ENCODE data around the gene NEK1. TPM values are rescaled to one million over a fixed set of nuclear protein-coding genes. Genes with fewer than 3 reads are reported as not detected.
"Not testable (repeated sequence)": the region's sequence is repeated elsewhere in the genome, so short reads cannot be mapped to it uniquely, and the experiment has no call there.

Gene NEK1
- polyA plus RNA-seq, 1 of the 3 experiments (the other 2 are of a cell fraction): 2.0 TPM

- CTCF ChIA-PET; H2AFZ ChIP-seq (ENCODE audit: low read depth); H3K9me2 ChIP-seq; H3K27ac ChIP-seq (ENCODE audit: low read depth in 2 of 2, low read length in 1 of 2); H3K4me1 ChIP-seq (ENCODE audit: control insufficient read depth in 1 of 2, insufficient read depth in 2 of 2, low read depth in 1 of 2, low read length in 1 of 2); DNase-seq; POLR2A ChIA-PET; H3K4me2 ChIP-seq; H3K9me3 ChIP-seq; H3K27me3 ChIP-seq (ENCODE audit: insufficient read depth); H3K79me2 ChIP-seq (ENCODE audit: insufficient read depth); H3K4me3 ChIP-seq (ENCODE audit: low read depth in 2 of 2, low read length in 1 of 2); H3K9ac ChIP-seq; H4K20me1 ChIP-seq (ENCODE audit: insufficient read depth): not testable (repeated sequence)
- peaks cover 11 to 14% of the 10 kb centered on the region in 2 experiments for H3K36me3 ChIP-seq (replicated peaks in 1 of 2; ENCODE audit: control insufficient read depth in 1 of 2, insufficient read depth in 2 of 2, low read length in 1 of 2)
- 97% methylated on average over 3 of the region's 3 CpGs for WGBS (ENCODE audit: low lambda C conversion rate)
- peaks cover 27% of the 10 kb centered on the region for H3F3A ChIP-seq (replicated peaks; ENCODE audit: insufficient read depth)
These were observed 43.2 kb downstream of the NEK1 start for GRCh38 chr4:169569188-169569587.

GRCh38 chr4:169567916-169568315 lies 44.5 kb downstream of the NEK1 start:
- H3K4me2 ChIP-seq: no peak overlapping the region
- no peaks in the 10 kb centered on the region for H3K9me2 ChIP-seq
- no peak overlapping the region for H3K9ac ChIP-seq
- ChIA-PET CTCF (no interaction called here), POLR2A (no interaction called here)
- no peaks in the 10 kb centered on the region; a peak in 1 of 4 replicates for H3K4me1 ChIP-seq (ENCODE audit: control insufficient read depth in 1 of 2, insufficient read depth in 2 of 2, low read depth in 1 of 2, low read length in 1 of 2)
- H3K79me2 ChIP-seq (ENCODE audit: insufficient read depth): no peaks in the 10 kb centered on the region
- TF ChIP-seq EP300 (IDR thresholded peaks at IDR 0.05; ENCODE audit: borderline replicate concordance in 1 of 2, low read depth in 1 of 2, low read length in 1 of 2): no peak
- no peak for TF ChIP-seq RFX5 (IDR thresholded peaks at IDR 0.05; ENCODE audit: low read length)
- TF ChIP-seq JUND (IDR thresholded peaks at IDR 0.05): no peak
- TF ChIP-seq SIN3A (IDR thresholded peaks at IDR 0.05; ENCODE audit: borderline replicate concordance, low read depth, low read length): no peak
- TF ChIP-seq TAF1 (IDR thresholded peaks at IDR 0.05; ENCODE audit: borderline replicate concordance, low read depth, low read length): no peak
- no peak for TF ChIP-seq USF2 (IDR thresholded peaks at IDR 0.05; ENCODE audit: borderline replicate concordance, low read depth, low read length)
- no peak for TF ChIP-seq NFIC (IDR thresholded peaks at IDR 0.05; ENCODE audit: borderline replicate concordance)
- no peak for TF ChIP-seq CHD2 (IDR thresholded peaks at IDR 0.05; ENCODE audit: low read length, partially characterized antibody)
- TF ChIP-seq IRF3 (IDR thresholded peaks at IDR 0.05; ENCODE audit: low read depth, low read length): no peak
- TF ChIP-seq RXRA (IDR thresholded peaks at IDR 0.05; ENCODE audit: borderline replicate concordance, low read depth): no peak
- TF ChIP-seq GABPA (IDR thresholded peaks at IDR 0.05; ENCODE audit: low read depth): no peak
- TF ChIP-seq RAD21 (IDR thresholded peaks at IDR 0.05; ENCODE audit: low read length): no peak
- no peak for TF ChIP-seq MEF2A (IDR thresholded peaks at IDR 0.05; ENCODE audit: borderline replicate concordance, low read depth)
- no peak for TF ChIP-seq USF1 (IDR thresholded peaks at IDR 0.05; ENCODE audit: borderline replicate concordance, low read depth)
- 92% methylated on average over 4 of the region's 4 CpGs for WGBS (ENCODE audit: low lambda C conversion rate)
- no peak overlapping the region; a peak in 1 of 4 replicates for H3K27ac ChIP-seq (ENCODE audit: low read depth in 2 of 2, low read length in 1 of 2)
- no peak overlapping the region for H3K4me3 ChIP-seq (ENCODE audit: low read depth in 2 of 2, low read length in 1 of 2)
- no peak for DNase-seq
- H3K36me3 ChIP-seq (replicated peaks in 1 of 2; ENCODE audit: control insufficient read depth in 1 of 2, insufficient read depth in 2 of 2, low read length in 1 of 2): peaks cover 5 to 9% of the 10 kb centered on the region in 2 experiments
- no peak overlapping the region for H2AFZ ChIP-seq (ENCODE audit: low read depth)
- H3K9me3 ChIP-seq: no peaks in the 10 kb centered on the region
- peaks cover 27% of the 10 kb centered on the region for H3F3A ChIP-seq (replicated peaks; ENCODE audit: insufficient read depth)
- H4K20me1 ChIP-seq (ENCODE audit: insufficient read depth): no peaks in the 10 kb centered on the region
- H3K27me3 ChIP-seq (ENCODE audit: insufficient read depth): no peaks in the 10 kb centered on the region
